ENCODE data around the gene SH3BGRL3. TPM values are rescaled to one million over a fixed set of nuclear protein-coding genes. Genes with fewer than 3 reads are reported as not detected.
A peak's percentile ranks its signal among the peaks of the same experiment; 100 is the strongest.
"Not testable (repeated sequence)": the region's sequence is repeated elsewhere in the genome, so short reads cannot be mapped to it uniquely, and the experiment has no call there.

Gene SH3BGRL3
- total RNA-seq, 1 donor from 2014 or later, result 242 TPM

GRCh38 chr1:26317612-26318337 is 37.9 kb downstream of the SH3BGRL3 start, which contains the start of gene CD52:
TSS of gene CD52 (plus strand) at chr1:26317958. CDS start at chr1:26318018, 60 bp downstream.
- peak; percentile 19 for ATAC-seq

- no peak for ATAC-seq
Measured at GRCh38 chr1:26318338-26319064, 38.6 kb downstream of the SH3BGRL3 start.

GRCh38 chr1:26320896-26321295 is 41.0 kb downstream of the SH3BGRL3 start:
- ATAC-seq, result peak; percentile 3

- peak; percentile 78 for ATAC-seq
Measured at GRCh38 chr1:26321315-26322041, 41.6 kb downstream of the SH3BGRL3 start.

GRCh38 chr1:26322042-26322331 is 42.1 kb downstream of the SH3BGRL3 start:
- peak; percentile 4 for ATAC-seq

GRCh38 chr1:26323382-26323781 is 43.5 kb downstream of the SH3BGRL3 start:
- no peak for ATAC-seq

GRCh38 chr1:26324550-26324949 is 44.7 kb downstream of the SH3BGRL3 start:
- ATAC-seq, result no peak

GRCh38 chr1:26327956-26328362 is 48.1 kb downstream of the SH3BGRL3 start:
- peak; percentile 51 for ATAC-seq

GRCh38 chr1:26328597-26328996 is 48.7 kb downstream of the SH3BGRL3 start:
- ATAC-seq, result no peak

- ATAC-seq, result not testable (repeated sequence)
Measured at GRCh38 chr1:26329380-26329779, 49.5 kb downstream of the SH3BGRL3 start.

- ATAC-seq, result no peak
Measured at GRCh38 chr1:26330276-26330675, 50.4 kb downstream of the SH3BGRL3 start.

Other genes with a start within 250 kb of the SH3BGRL3 start
- gene SLC30A2, start 234.0 kb upstream of the SH3BGRL3 start, total RNA-seq, result not detected
- not detected for gene TRIM63, start 212.5 kb upstream of the SH3BGRL3 start, total RNA-seq
- 8.2 TPM for gene PDIK1L, start 168.3 kb upstream of the SH3BGRL3 start, total RNA-seq
- 0.68 TPM for gene FAM110D, start 121.0 kb upstream of the SH3BGRL3 start, total RNA-seq
- not detected for gene C1orf232, start 111.1 kb upstream of the SH3BGRL3 start, total RNA-seq
- 37.9 TPM for gene ZNF593, start 110.2 kb upstream of the SH3BGRL3 start, total RNA-seq
- 0.16 TPM for gene ZNF593OS, start 108.3 kb upstream of the SH3BGRL3 start, total RNA-seq
- 19.7 TPM for gene CNKSR1, start 102.6 kb upstream of the SH3BGRL3 start, total RNA-seq
- gene CATSPER4, start 89.5 kb upstream of the SH3BGRL3 start, total RNA-seq, result not detected
- 8.7 TPM for gene CEP85, start 45.9 kb upstream of the SH3BGRL3 start, total RNA-seq
- 7.2 TPM for gene UBXN11, start 26.6 kb downstream of the SH3BGRL3 start, total RNA-seq
- 7.5 TPM for gene CD52, start 37.9 kb downstream of the SH3BGRL3 start, total RNA-seq
- gene CRYBG2, start 74.0 kb downstream of the SH3BGRL3 start, total RNA-seq, result 111 TPM
- gene ZNF683, start 92.7 kb downstream of the SH3BGRL3 start, total RNA-seq, result not detected
- gene LIN28A, start 130.7 kb downstream of the SH3BGRL3 start, total RNA-seq, result not detected
- 37.1 TPM for gene DHDDS, start 152.2 kb downstream of the SH3BGRL3 start, total RNA-seq
- gene HMGN2, start 192.4 kb downstream of the SH3BGRL3 start, total RNA-seq, result 336 TPM
- 27.3 TPM for gene RPS6KA1, start 249.7 kb downstream of the SH3BGRL3 start, total RNA-seq